ENCODE results near the gene CADM1.

CADM1 gene

GRCh38 chr11:115530752-115531151, 26.5 kb upstream of the CADM1 start:
- H3K4me3 ChIP-seq (ENCODE audit: low read length) = no peak overlapping the region
- no peaks in the 10 kb centered on the region for H3K4me1 ChIP-seq (ENCODE audit: control insufficient read depth, insufficient read depth, low read length)
- no peaks in the 10 kb centered on the region for H3K9me3 ChIP-seq (ENCODE audit: control insufficient read depth, low read length)
- H3K36me3 ChIP-seq (ENCODE audit: control insufficient read depth, insufficient read depth, low read length, severe bottlenecking) = no peaks in the 10 kb centered on the region
- H3K27me3 ChIP-seq (replicated peaks; ENCODE audit: control insufficient read depth, insufficient read depth, low read length) = peaks cover 13% of the 10 kb centered on the region
- no peak for DNase-seq (ENCODE audit: low read depth)
- H3K9ac ChIP-seq (ENCODE audit: low read length) = no peak overlapping the region

- H3K27me3 ChIP-seq (replicated peaks; ENCODE audit: control insufficient read depth, insufficient read depth, low read length) = peaks cover 13% of the 10 kb centered on the region
- H3K4me3 ChIP-seq (ENCODE audit: low read length) = no peak overlapping the region
- no peaks in the 10 kb centered on the region for H3K4me1 ChIP-seq (ENCODE audit: control insufficient read depth, insufficient read depth, low read length)
- H3K9ac ChIP-seq (ENCODE audit: low read length) = no peak overlapping the region
- H3K9me3 ChIP-seq (ENCODE audit: control insufficient read depth, low read length) = no peaks in the 10 kb centered on the region
- DNase-seq (ENCODE audit: low read depth) = no peak
- no peaks in the 10 kb centered on the region for H3K36me3 ChIP-seq (ENCODE audit: control insufficient read depth, insufficient read depth, low read length, severe bottlenecking)
These were observed 24.0 kb upstream of the CADM1 start for GRCh38 chr11:115528225-115528624.

- no peak for DNase-seq (ENCODE audit: low read depth)
- Histone ChIP-seq H3K9me3 (ENCODE audit: control insufficient read depth, low read length) (no peaks in the 10 kb centered on the region), H3K4me1 (ENCODE audit: control insufficient read depth, insufficient read depth, low read length) (no peaks in the 10 kb centered on the region), H3K27me3 (replicated peaks; ENCODE audit: control insufficient read depth, insufficient read depth, low read length) (peaks cover 13% of the 10 kb centered on the region), H3K36me3 (ENCODE audit: control insufficient read depth, insufficient read depth, low read length, severe bottlenecking) (no peaks in the 10 kb centered on the region), H3K4me3 (ENCODE audit: low read length) (no peak overlapping the region), H3K9ac (ENCODE audit: low read length) (no peak overlapping the region)
These were observed 23.4 kb upstream of the CADM1 start for GRCh38 chr11:115527534-115528125.

GRCh38 chr11:115525531-115526006, 21.4 kb upstream of the CADM1 start:
- H3K9me3 ChIP-seq (ENCODE audit: control insufficient read depth, low read length) = no peaks in the 10 kb centered on the region
- no peak for DNase-seq (ENCODE audit: low read depth)
- H3K36me3 ChIP-seq (ENCODE audit: control insufficient read depth, insufficient read depth, low read length, severe bottlenecking) = no peaks in the 10 kb centered on the region
- no peak overlapping the region for H3K4me3 ChIP-seq (ENCODE audit: low read length)
- H3K9ac ChIP-seq (ENCODE audit: low read length) = no peak overlapping the region
- no peaks in the 10 kb centered on the region for H3K4me1 ChIP-seq (ENCODE audit: control insufficient read depth, insufficient read depth, low read length)
- H3K27me3 ChIP-seq (replicated peaks; ENCODE audit: control insufficient read depth, insufficient read depth, low read length) = peaks cover 13% of the 10 kb centered on the region

GRCh38 chr11:115524572-115524971, 20.4 kb upstream of the CADM1 start:
- Histone ChIP-seq H3K36me3 (ENCODE audit: control insufficient read depth, insufficient read depth, low read length, severe bottlenecking) (no peaks in the 10 kb centered on the region), H3K4me1 (ENCODE audit: control insufficient read depth, insufficient read depth, low read length) (no peaks in the 10 kb centered on the region), H3K27me3 (replicated peaks; ENCODE audit: control insufficient read depth, insufficient read depth, low read length) (peaks cover 13% of the 10 kb centered on the region), H3K9ac (ENCODE audit: low read length) (no peak overlapping the region), H3K9me3 (ENCODE audit: control insufficient read depth, low read length) (no peaks in the 10 kb centered on the region), H3K4me3 (ENCODE audit: low read length) (no peak overlapping the region)
- DNase-seq (ENCODE audit: low read depth) = no peak

- no peak for DNase-seq (ENCODE audit: low read depth)
- H3K4me3 ChIP-seq (ENCODE audit: low read length) = no peak overlapping the region
- H3K36me3 ChIP-seq (ENCODE audit: control insufficient read depth, insufficient read depth, low read length, severe bottlenecking) = no peaks in the 10 kb centered on the region
- H3K9ac ChIP-seq (ENCODE audit: low read length) = no peak overlapping the region
- no peaks in the 10 kb centered on the region for H3K4me1 ChIP-seq (ENCODE audit: control insufficient read depth, insufficient read depth, low read length)
- no peaks in the 10 kb centered on the region for H3K9me3 ChIP-seq (ENCODE audit: control insufficient read depth, low read length)
- H3K27me3 ChIP-seq (replicated peaks; ENCODE audit: control insufficient read depth, insufficient read depth, low read length) = peaks cover 9% of the 10 kb centered on the region
These were observed 19.6 kb upstream of the CADM1 start for GRCh38 chr11:115523727-115524399.

- Histone ChIP-seq H3K4me3 (ENCODE audit: low read length) (no peak overlapping the region), H3K36me3 (ENCODE audit: control insufficient read depth, insufficient read depth, low read length, severe bottlenecking) (no peaks in the 10 kb centered on the region), H3K27me3 (replicated peaks; ENCODE audit: control insufficient read depth, insufficient read depth, low read length) (peaks cover 10% of the 10 kb centered on the region), H3K4me1 (ENCODE audit: control insufficient read depth, insufficient read depth, low read length) (no peaks in the 10 kb centered on the region), H3K9me3 (ENCODE audit: control insufficient read depth, low read length) (no peaks in the 10 kb centered on the region), H3K9ac (ENCODE audit: low read length) (no peak overlapping the region)
- DNase-seq (ENCODE audit: low read depth) = no peak
These were observed 18.1 kb upstream of the CADM1 start for GRCh38 chr11:115522302-115522701.

- Histone ChIP-seq H3K9ac (ENCODE audit: low read length) (no peak overlapping the region), H3K36me3 (ENCODE audit: control insufficient read depth, insufficient read depth, low read length, severe bottlenecking) (no peaks in the 10 kb centered on the region), H3K27me3 (replicated peaks; ENCODE audit: control insufficient read depth, insufficient read depth, low read length) (peaks cover 9% of the 10 kb centered on the region), H3K9me3 (ENCODE audit: control insufficient read depth, low read length) (no peaks in the 10 kb centered on the region), H3K4me3 (ENCODE audit: low read length) (no peak overlapping the region), H3K4me1 (ENCODE audit: control insufficient read depth, insufficient read depth, low read length) (no peaks in the 10 kb centered on the region)
- DNase-seq (ENCODE audit: low read depth) = no peak
These were observed 17.6 kb upstream of the CADM1 start for GRCh38 chr11:115521825-115522224.

- Histone ChIP-seq H3K27me3 (replicated peaks; ENCODE audit: control insufficient read depth, insufficient read depth, low read length) (peaks cover 4% of the 10 kb centered on the region), H3K9ac (ENCODE audit: low read length) (no peak overlapping the region), H3K9me3 (ENCODE audit: control insufficient read depth, low read length) (no peaks in the 10 kb centered on the region), H3K4me3 (ENCODE audit: low read length) (no peak overlapping the region), H3K36me3 (ENCODE audit: control insufficient read depth, insufficient read depth, low read length, severe bottlenecking) (no peaks in the 10 kb centered on the region), H3K4me1 (ENCODE audit: control insufficient read depth, insufficient read depth, low read length) (no peaks in the 10 kb centered on the region)
- no peak for DNase-seq (ENCODE audit: low read depth)
These were observed 14.9 kb upstream of the CADM1 start for GRCh38 chr11:115518983-115519628.

- DNase-seq (ENCODE audit: low read depth) = no peak
- Histone ChIP-seq H3K4me1 (ENCODE audit: control insufficient read depth, insufficient read depth, low read length) (no peaks in the 10 kb centered on the region), H3K27me3 (replicated peaks; ENCODE audit: control insufficient read depth, insufficient read depth, low read length) (peaks cover 16% of the 10 kb centered on the region), H3K9ac (ENCODE audit: low read length) (no peak overlapping the region), H3K36me3 (ENCODE audit: control insufficient read depth, insufficient read depth, low read length, severe bottlenecking) (no peaks in the 10 kb centered on the region), H3K9me3 (ENCODE audit: control insufficient read depth, low read length) (no peaks in the 10 kb centered on the region), H3K4me3 (ENCODE audit: low read length) (no peak overlapping the region)
These were observed 11.6 kb upstream of the CADM1 start for GRCh38 chr11:115515647-115516395.

Data from adipocyte (in vitro differentiated cells).